ENCODE data around the gene BCL2. TPM values are rescaled to one million over a fixed set of nuclear protein-coding genes. Genes with fewer than 3 reads are reported as not detected.

BCL2 gene
- total RNA-seq, 1 experiment from 2014 or later, result 2.5 TPM

DNA sequence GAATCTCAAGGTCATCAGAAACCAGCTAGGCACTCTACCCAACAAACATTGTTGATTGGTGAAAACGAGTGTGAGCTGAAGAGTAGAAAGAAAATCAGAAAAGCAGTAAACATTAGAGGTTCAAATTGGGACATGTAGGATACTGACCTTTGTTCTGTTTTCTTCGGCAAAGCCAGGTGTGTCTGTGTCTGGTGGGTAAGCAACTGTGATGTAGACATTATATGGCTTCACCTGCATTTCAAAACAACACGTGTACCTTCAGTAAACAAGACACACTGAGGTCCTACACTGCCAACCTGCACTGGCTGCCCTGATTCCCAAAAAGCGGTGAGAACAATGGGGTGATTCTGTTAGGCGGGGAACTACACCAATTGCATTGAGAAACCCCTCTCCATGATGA is 24.7 kb upstream of the BCL2 start:
- Histone ChIP-seq H3K4me2 (ENCODE audit: low read length) (no peak overlapping the region), H2AFZ (ENCODE audit: low read depth, low read length, poor library complexity, severe bottlenecking) (no peak overlapping the region), H3K9me2 (ENCODE audit: insufficient read depth) (no peaks in the 10 kb centered on the region), H3K9me3 (ENCODE audit: control insufficient read depth in 1 of 2, insufficient read depth in 1 of 2, low read depth in 1 of 2, low read length in 2 of 2) (no peaks in the 10 kb centered on the region), H3K79me2 (ENCODE audit: insufficient read depth, low read length) (no peaks in the 10 kb centered on the region), H3K36me3 (ENCODE audit: control insufficient read depth in 1 of 2, insufficient read depth in 2 of 2, low read length in 2 of 2) (peaks cover 13 to 22% of the 10 kb centered on the region in 2 experiments; a peak in 3 of 4 replicates), H4K20me1 (ENCODE audit: insufficient read depth) (0 out of 2 replicates have a peak, but pooled peaks cover 3% of the 10 kb centered on the region), H3K4me1 (ENCODE audit: control insufficient read depth in 1 of 2, insufficient read depth in 2 of 2, low read length in 2 of 2) (no peaks in the 10 kb centered on the region), H3K27ac (ENCODE audit: low read depth, low read length) (no peak overlapping the region), H3K4me3 (replicated peaks in 1 of 2; ENCODE audit: low read depth in 1 of 2, low read length in 2 of 2) (no peak overlapping the region), H3K9ac (ENCODE audit: low read length) (no peak overlapping the region), H3K27me3 (ENCODE audit: insufficient read depth, low read length) (no peaks in the 10 kb centered on the region)
- ATAC-seq (no peak), DNase-seq (ENCODE audit: low read depth, low spot score) (no peak)
- RAD21 ChIA-PET (ENCODE audit: low non-redundant PET in 1 of 2, low total read pairs in 2 of 2, uncharacterized antibody in 2 of 2, unreplicated experiment in 2 of 2), result no interaction called here
- POLR2A ChIA-PET, result no interaction called here
- BruUV-seq (replicated peaks), result no TSS peak
- TF ChIP-seq ZNF274 (IDR thresholded peaks at IDR 0.05; ENCODE audit: low read depth, low read length), result no peak
- CTCF ChIA-PET, result no interaction called here
- intact Hi-C loops (cut with micrococcal nuclease), result loop anchor here (5.0 to 10.0 kb wide), 5 partner anchors 168 to 501 kb away; no protein-coding TSS in a partner anchor

DNA sequence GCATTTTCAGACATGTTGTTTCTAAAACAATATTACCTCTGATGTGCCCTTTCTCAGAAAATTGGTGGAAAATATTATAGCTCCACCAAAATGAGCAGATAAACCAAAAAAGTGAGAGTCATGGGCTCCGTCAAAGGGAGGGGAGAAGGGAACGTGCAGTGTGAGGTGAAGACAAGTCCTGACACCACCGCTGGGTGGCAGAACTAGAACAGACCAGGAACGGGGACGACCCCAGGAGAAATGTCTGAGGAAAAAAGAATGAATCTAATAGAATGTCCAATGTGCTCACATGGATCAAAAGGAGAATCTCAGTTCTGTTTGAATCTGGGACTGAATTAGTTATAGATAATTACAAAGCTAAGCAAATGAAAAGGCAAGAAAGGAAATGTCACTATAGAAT is 22.6 kb upstream of the BCL2 start:
- intact Hi-C loops (cut with micrococcal nuclease), result loop anchor here (2.0 to 10.0 kb wide), 6 partner anchors 97 to 503 kb away; no protein-coding TSS in a partner anchor
- peak; percentile 18 to 55 (median 53); a peak in 5 of 6 replicates for TF ChIP-seq CTCF (IDR thresholded peaks at IDR 0.05 in 2 of 3, conservative IDR thresholded peaks at IDR 0.05 in 1 of 3; ENCODE audit: borderline replicate concordance in 1 of 3, insufficient read depth in 1 of 3, low read depth in 2 of 3, low read length in 2 of 3)
- no peak for TF ChIP-seq EZH2 (IDR thresholded peaks at IDR 0.05)
- TF ChIP-seq EGR1 (IDR thresholded peaks at IDR 0.05; ENCODE audit: low read depth), result no peak
- TF ChIP-seq RAD21 (IDR thresholded peaks at IDR 0.05; ENCODE audit: low read depth), result peak; percentile 51
- TF ChIP-seq POLR2A (IDR thresholded peaks at IDR 0.05; ENCODE audit: borderline replicate concordance, extremely low read depth, insufficient read depth, insufficient read length), result no peak
- TF ChIP-seq EZH2phosphoT487 (IDR thresholded peaks at IDR 0.05; ENCODE audit: borderline replicate concordance), result no peak
- no peak for TF ChIP-seq JUND (IDR thresholded peaks at IDR 0.05)
- TF ChIP-seq, protein P1, sequence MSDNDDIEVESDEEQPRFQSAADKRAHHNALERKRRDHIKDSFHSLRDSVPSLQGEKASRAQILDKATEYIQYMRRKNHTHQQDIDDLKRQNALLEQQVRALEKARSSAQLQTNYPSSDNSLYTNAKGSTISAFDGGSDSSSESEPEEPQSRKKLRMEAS (IDR thresholded peaks at IDR 0.05), result no peak
- no peaks in the 10 kb centered on the region for H3K9me2 ChIP-seq (ENCODE audit: insufficient read depth)
- peaks cover 0 to under 1% of the 10 kb centered on the region in 2 experiments; a peak in 1 of 4 replicates for H3K4me1 ChIP-seq (ENCODE audit: control insufficient read depth in 1 of 2, insufficient read depth in 2 of 2, low read length in 2 of 2)
- BruUV-seq (replicated peaks), result no TSS peak
- no peak for DNase-seq (ENCODE audit: low read depth, low spot score)
- ChIA-PET RAD21 (ENCODE audit: low non-redundant PET in 1 of 2, low total read pairs in 2 of 2, uncharacterized antibody in 2 of 2, unreplicated experiment in 2 of 2) (no interaction called here), POLR2A (no interaction called here), CTCF (no interaction called here)
- H3K9me3 ChIP-seq (ENCODE audit: control insufficient read depth in 1 of 2, insufficient read depth in 1 of 2, low read depth in 1 of 2, low read length in 2 of 2), result no peaks in the 10 kb centered on the region
- H3K79me2 ChIP-seq (ENCODE audit: insufficient read depth, low read length), result no peaks in the 10 kb centered on the region
- no peak overlapping the region for H2AFZ ChIP-seq (ENCODE audit: low read depth, low read length, poor library complexity, severe bottlenecking)
- H3K27me3 ChIP-seq (ENCODE audit: insufficient read depth, low read length), result no peaks in the 10 kb centered on the region
- ATAC-seq, result peak; percentile 76
- H3K36me3 ChIP-seq (ENCODE audit: control insufficient read depth in 1 of 2, insufficient read depth in 2 of 2, low read length in 2 of 2), result peaks cover 9 to 24% of the 10 kb centered on the region in 2 experiments; a peak in 2 of 4 replicates
- H4K20me1 ChIP-seq (ENCODE audit: insufficient read depth), result 0 out of 2 replicates have a peak, but pooled peaks cover 3% of the 10 kb centered on the region
- no peak overlapping the region for H3K9ac ChIP-seq (ENCODE audit: low read length)
- no peak overlapping the region for H3K4me2 ChIP-seq (ENCODE audit: low read length)
- H3K27ac ChIP-seq (ENCODE audit: low read depth, low read length), result no peak overlapping the region
- no peak overlapping the region for H3K4me3 ChIP-seq (replicated peaks in 1 of 2; ENCODE audit: low read depth in 1 of 2, low read length in 2 of 2)
